Endothelial cell of umbilical vein (primary cell): ENCODE data around the gene TMEM161A. TPM values are rescaled to one million over a fixed set of nuclear protein-coding genes. Genes with fewer than 3 reads are reported as not detected.

Experiments used
- BruUV-seq: library from RNA; stranded (reverse); fragments of 400-500 nt; replicated peaks from 2 replicates; lab custom pipeline; 2021; lab: Mats Ljungman, UMichigan
- CTCF ChIA-PET: fragments of 300-600, 350-600 bp; sonication (Branson Sonifier 250); formaldehyde crosslinking; loops from one replicate; lab custom pipeline; 2021; ENCODE audit warnings: antibody characterized with exemption, inconsistent platforms; lab: Charles Lee
- POLR2A ChIA-PET: fragments of 300-600, 350-600 bp; sonication (Branson Sonifier 250); formaldehyde crosslinking; loops from one replicate; lab custom pipeline; 2021; ENCODE audit warnings: antibody characterized with exemption, inconsistent platforms; lab: Charles Lee
- DNase-seq: peaks from one replicate; pipeline ENCODE4 v3.0.0-alpha.2; 2011; ENCODE audit warnings: low read depth, low spot score
- FAIRE-seq: peaks from 2 replicates; lab custom pipeline; 2011; peaks lifted over from hg19 to GRCh38; lab: Jason Lieb, UNC
- H2AFZ ChIP-seq: 2 replicates; pipeline ENCODE4 v1.6.0; 2012; ENCODE audit warnings: low read depth, low read length, control low read depth, inconsistent platforms
- H3K27ac ChIP-seq: 2 replicates; pipeline ENCODE4 v1.5.1; 2011; ENCODE audit warnings: low read depth, mild to moderate bottlenecking, control low read depth, low read length, moderate library complexity; ENCODE audit not compliant: insufficient read depth
- H3K27me3 ChIP-seq, 2 experiments: 2 replicates each; pipeline versions ENCODE4 v1.6.0 to v1.6.1; 2011; ENCODE audit warnings: low read length in 2 of 2, mixed read lengths in 1 of 2; ENCODE audit not compliant: control insufficient read depth in 2 of 2, insufficient read depth in 2 of 2
- H3K36me3 ChIP-seq, 2 experiments: 2 replicates in 1 of 2; 3 replicates in 1 of 2; pipeline ENCODE4 v1.5.1; 2011; ENCODE audit warnings: low read length in 2 of 2, mild to moderate bottlenecking in 1 of 2, moderate library complexity in 1 of 2; ENCODE audit not compliant: control insufficient read depth in 2 of 2, insufficient read depth in 2 of 2; ENCODE audit errors: extremely low read depth in 1 of 2
- H3K4me1 ChIP-seq: 3 replicates; pipeline ENCODE4 v1.5.1; 2011; ENCODE audit warnings: mild to moderate bottlenecking, low read length; ENCODE audit not compliant: control insufficient read depth, insufficient read depth; ENCODE audit errors: extremely low read depth
- H3K4me2 ChIP-seq: 2 replicates; pipeline ENCODE4 v1.6.1; 2011; ENCODE audit warnings: low read length, control low read depth, mixed read lengths; ENCODE audit not compliant: insufficient read depth
- H3K4me3 ChIP-seq, 3 experiments: fragments of 200-600 bp in 1 of 3; sonication (generic), shearing (Covaris generic) in 1 of 3; replicated peaks in 1 of 3; 2 replicates each; pipeline ENCODE4 v1.5.1; 2011 to 2016; ENCODE audit warnings: control low read depth in 3 of 3, low read length in 3 of 3, mild to moderate bottlenecking in 2 of 3, inconsistent platforms in 1 of 3, low read depth in 1 of 3, moderate library complexity in 1 of 3; ENCODE audit not compliant: insufficient read depth in 1 of 3
- H3K79me2 ChIP-seq: 2 replicates; pipeline ENCODE4 v1.6.0; 2012; ENCODE audit warnings: low read length, inconsistent platforms; ENCODE audit not compliant: control insufficient read depth, insufficient read depth
- H3K9ac ChIP-seq: replicated peaks from 2 replicates; pipeline ENCODE3; 2011; ENCODE audit warnings: low read length, control low read depth; ENCODE audit not compliant: insufficient read depth; ENCODE audit errors: extremely low read depth
- H3K9me1 ChIP-seq: replicated peaks from 3 replicates; pipeline ENCODE4 v1.6.0; 2011; ENCODE audit warnings: mild to moderate bottlenecking, low read length; ENCODE audit not compliant: control insufficient read depth, insufficient read depth; ENCODE audit errors: extremely low read depth
- H3K9me3 ChIP-seq: replicated peaks from 2 replicates; pipeline ENCODE4 v1.5.1; 2012; ENCODE audit warnings: low read length, inconsistent platforms; ENCODE audit not compliant: control insufficient read depth, insufficient read depth
- H4K20me1 ChIP-seq: replicated peaks from 2 replicates; pipeline ENCODE3; 2011; ENCODE audit warnings: mild to moderate bottlenecking, low read length; ENCODE audit not compliant: control insufficient read depth, insufficient read depth; ENCODE audit errors: extremely low read depth
- EZH2 ChIP-seq: IDR thresholded peaks from 2 replicates; pipeline ENCODE4 v1.6.1; 2012; ENCODE audit warnings: borderline replicate concordance, low read depth, mild to moderate bottlenecking, moderate library complexity, low read length, inconsistent platforms; ENCODE audit not compliant: severe bottlenecking
- FOS ChIP-seq: IDR thresholded peaks from 2 replicates; pipeline ENCODE4 v1.6.1; 2011; ENCODE audit warnings: mild to moderate bottlenecking, low read length, moderate library complexity, borderline replicate concordance; ENCODE audit not compliant: insufficient read depth
- GATA2 ChIP-seq: IDR thresholded peaks from 2 replicates; pipeline ENCODE4 v1.7.0; 2011; ENCODE audit warnings: low read depth, mild to moderate bottlenecking, moderate library complexity, mixed read lengths, low read length; ENCODE audit not compliant: insufficient read length, insufficient read depth
- JUN ChIP-seq: IDR thresholded peaks from 2 replicates; pipeline ENCODE4 v1.6.1; 2011; ENCODE audit warnings: borderline replicate concordance, low read depth; ENCODE audit not compliant: insufficient read length, insufficient read depth
- MYC ChIP-seq: IDR thresholded peaks from one replicate; pipeline ENCODE4 v1.6.1; 2011; ENCODE audit warnings: mild to moderate bottlenecking, low read depth, low read length
- POLR2A ChIP-seq: IDR thresholded peaks from 2 replicates; pipeline ENCODE4 v1.6.1; 2012; ENCODE audit warnings: low read depth, mild to moderate bottlenecking, control low read depth, low read length
- POLR2AphosphoS5 ChIP-seq: IDR thresholded peaks from 2 replicates; pipeline ENCODE4 v1.6.1; 2012; ENCODE audit warnings: low read depth, mild to moderate bottlenecking, control low read depth, low read length, moderate library complexity; ENCODE audit not compliant: insufficient read depth
- dilution Hi-C: fragments of 300-500 bp; cut with MboI; formaldehyde crosslinking; loops from one replicate; pipeline ENCODE4 v1.15.0; 2019; ENCODE audit warnings: low sequenced_read_pairs; ENCODE audit not compliant: extremely low pct_ligation_motif_present
- intact Hi-C: fragments of 100-400 bp; cut with micrococcal nuclease; formaldehyde crosslinking; loops from one replicate; pipeline ENCODE4 v1.10.0; 2022
- polyA plus RNA-seq, 4 experiments: library from polyadenylated mRNA; depleted of rRNA in 3 of 4; stranded (reverse) in 3 of 4; unstranded in 1 of 4; fragments of >200 nt; gene quantifications; 2 replicates each; pipeline versions ENCODE4 v1.2.1 to v1.2.3, GENCODE V29; 2011 to 2012; ENCODE audit warnings: missing spikeins in 1 of 4
- total RNA-seq: library from RNA; stranded (reverse); gene quantifications from 2 replicates; pipeline ENCODE4 v1.2.3, GENCODE V29; 2021
- TF ChIP-seq, protein P1 (sequence below): IDR thresholded peaks from 2 replicates; pipeline ENCODE4 v1.6.1; 2011; ENCODE audit not compliant: insufficient read depth, insufficient read length
- TF ChIP-seq, protein P2 (sequence below), 2 donors: IDR thresholded peaks; 1 replicate in 1 of 2; 2 replicates in 1 of 2; pipeline ENCODE4 v1.5.1; 2011; ENCODE audit warnings: low read length in 2 of 2, mild to moderate bottlenecking in 2 of 2, moderate library complexity in 2 of 2, control low read depth in 1 of 2, inconsistent platforms in 1 of 2, low read depth in 1 of 2; ENCODE audit not compliant: insufficient read depth in 1 of 2; ENCODE audit errors: extremely low read depth in 1 of 2

TMEM161A gene
- total and polyA plus RNA-seq, 2 donors (not counting 3 experiments of a cell fraction or from before 2014, with no cell fraction given) = 24.1 to 54.9 TPM

DNA sequence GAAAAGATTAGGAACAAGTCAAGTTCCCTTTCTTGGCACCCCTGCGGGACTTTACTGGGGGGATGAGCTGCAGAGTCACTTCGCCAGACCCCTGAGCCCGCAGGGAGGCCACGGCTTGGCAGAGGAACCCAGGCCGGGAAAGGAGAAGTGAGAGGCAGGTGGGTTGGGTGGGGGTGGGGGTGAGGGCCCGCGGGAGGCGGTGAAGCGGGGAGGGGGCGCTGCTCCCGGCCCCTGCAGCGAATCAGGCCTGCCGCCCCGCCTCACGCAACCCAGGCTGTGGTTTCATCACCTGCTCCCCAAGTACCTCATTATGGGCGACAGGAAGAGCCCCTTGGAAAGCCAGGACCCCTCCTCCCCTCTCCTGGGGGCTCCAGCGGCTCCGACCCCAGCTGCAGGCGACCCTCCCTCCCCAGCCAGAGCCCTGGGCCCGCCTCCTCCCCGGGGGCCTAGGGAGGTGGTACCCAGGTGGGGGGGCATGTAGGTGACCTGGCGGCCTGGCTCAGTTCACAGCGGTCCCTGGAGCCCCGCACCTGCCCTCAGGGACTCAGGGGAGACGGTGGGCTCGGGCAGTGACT, 22.3 kb upstream of the TMEM161A start:
- no peak overlapping the region for H3K4me3 ChIP-seq
- no peaks in the 10 kb centered on the region for H3K79me2 ChIP-seq
- no peak for DNase-seq
- H3K27ac ChIP-seq = no peak overlapping the region
- intact Hi-C loops = no loop called here
- no peaks in the 10 kb centered on the region for H4K20me1 ChIP-seq
- CTCF ChIA-PET = interaction anchor here (1.3 to 1.6 kb wide), 2 partner anchors 11 to 15 kb away, joined by 5 read pairs; no protein-coding TSS in a partner anchor
- no peak for FAIRE-seq
- no peaks in the 10 kb centered on the region for H3K27me3 ChIP-seq
- no peaks in the 10 kb centered on the region for H3K36me3 ChIP-seq
- POLR2A ChIA-PET = no interaction called here
- no peaks in the 10 kb centered on the region for H3K9me1 ChIP-seq
- H3K9ac ChIP-seq = no peak overlapping the region
- no peak overlapping the region for H3K4me2 ChIP-seq
- no peaks in the 10 kb centered on the region for H3K9me3 ChIP-seq
- no TSS peak for BruUV-seq
- no peak overlapping the region for H2AFZ ChIP-seq
- no peaks in the 10 kb centered on the region for H3K4me1 ChIP-seq
- TF ChIP-seq GATA2 (no peak), POLR2A (no peak), FOS (no peak), JUN (no peak), MYC (no peak), EZH2 (no peak), POLR2AphosphoS5 (no peak)
- TF ChIP-seq, protein P1, sequence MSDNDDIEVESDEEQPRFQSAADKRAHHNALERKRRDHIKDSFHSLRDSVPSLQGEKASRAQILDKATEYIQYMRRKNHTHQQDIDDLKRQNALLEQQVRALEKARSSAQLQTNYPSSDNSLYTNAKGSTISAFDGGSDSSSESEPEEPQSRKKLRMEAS = no peak
- TF ChIP-seq, protein P2, sequence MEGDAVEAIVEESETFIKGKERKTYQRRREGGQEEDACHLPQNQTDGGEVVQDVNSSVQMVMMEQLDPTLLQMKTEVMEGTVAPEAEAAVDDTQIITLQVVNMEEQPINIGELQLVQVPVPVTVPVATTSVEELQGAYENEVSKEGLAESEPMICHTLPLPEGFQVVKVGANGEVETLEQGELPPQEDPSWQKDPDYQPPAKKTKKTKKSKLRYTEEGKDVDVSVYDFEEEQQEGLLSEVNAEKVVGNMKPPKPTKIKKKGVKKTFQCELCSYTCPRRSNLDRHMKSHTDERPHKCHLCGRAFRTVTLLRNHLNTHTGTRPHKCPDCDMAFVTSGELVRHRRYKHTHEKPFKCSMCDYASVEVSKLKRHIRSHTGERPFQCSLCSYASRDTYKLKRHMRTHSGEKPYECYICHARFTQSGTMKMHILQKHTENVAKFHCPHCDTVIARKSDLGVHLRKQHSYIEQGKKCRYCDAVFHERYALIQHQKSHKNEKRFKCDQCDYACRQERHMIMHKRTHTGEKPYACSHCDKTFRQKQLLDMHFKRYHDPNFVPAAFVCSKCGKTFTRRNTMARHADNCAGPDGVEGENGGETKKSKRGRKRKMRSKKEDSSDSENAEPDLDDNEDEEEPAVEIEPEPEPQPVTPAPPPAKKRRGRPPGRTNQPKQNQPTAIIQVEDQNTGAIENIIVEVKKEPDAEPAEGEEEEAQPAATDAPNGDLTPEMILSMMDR (IDR thresholded peaks at IDR 0.05; ENCODE audit: extremely low read depth in 1 of 2, insufficient read depth in 1 of 2, low read depth in 1 of 2, low read length in 2 of 2) = no peak
- dilution Hi-C loops = no loop called here
